HG03457 (cell line): ENCODE data around the gene KCNAB1.
A peak's percentile ranks its signal among the peaks of the same experiment; 100 is the strongest.
"Not testable (repeated sequence)": the region's sequence is repeated elsewhere in the genome, so short reads cannot be mapped to it uniquely, and the experiment has no call there.

Experiments used
- ATAC-seq: cut with Tn5 transposase; IDR thresholded peaks from one replicate; pipeline ENCODE4 v1.9.1; 2021; ENCODE audit warnings: moderate number of reproducible peaks; ENCODE audit not compliant: unreplicated experiment

The KCNAB1 gene

DNA sequence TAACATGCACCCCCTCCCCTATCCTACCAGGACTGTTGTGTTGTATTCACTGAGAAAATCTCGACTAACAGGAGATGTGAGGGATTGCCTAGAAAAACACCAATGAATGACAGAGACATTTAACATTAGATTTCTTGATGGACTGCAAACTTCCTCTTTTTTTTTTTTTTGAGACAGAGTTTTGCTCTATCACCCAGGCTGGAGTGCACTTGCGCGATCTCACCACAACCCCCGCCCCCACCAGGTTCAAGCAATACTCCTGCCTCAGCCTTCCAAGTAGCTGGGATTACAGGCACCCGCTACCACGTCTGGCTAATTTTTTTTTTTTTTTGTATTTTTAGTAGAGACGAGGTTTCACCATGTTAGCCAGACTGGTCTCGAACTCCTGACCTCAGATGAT, 17.0 kb downstream of the KCNAB1 start:
- not testable (repeated sequence) for ATAC-seq

DNA sequence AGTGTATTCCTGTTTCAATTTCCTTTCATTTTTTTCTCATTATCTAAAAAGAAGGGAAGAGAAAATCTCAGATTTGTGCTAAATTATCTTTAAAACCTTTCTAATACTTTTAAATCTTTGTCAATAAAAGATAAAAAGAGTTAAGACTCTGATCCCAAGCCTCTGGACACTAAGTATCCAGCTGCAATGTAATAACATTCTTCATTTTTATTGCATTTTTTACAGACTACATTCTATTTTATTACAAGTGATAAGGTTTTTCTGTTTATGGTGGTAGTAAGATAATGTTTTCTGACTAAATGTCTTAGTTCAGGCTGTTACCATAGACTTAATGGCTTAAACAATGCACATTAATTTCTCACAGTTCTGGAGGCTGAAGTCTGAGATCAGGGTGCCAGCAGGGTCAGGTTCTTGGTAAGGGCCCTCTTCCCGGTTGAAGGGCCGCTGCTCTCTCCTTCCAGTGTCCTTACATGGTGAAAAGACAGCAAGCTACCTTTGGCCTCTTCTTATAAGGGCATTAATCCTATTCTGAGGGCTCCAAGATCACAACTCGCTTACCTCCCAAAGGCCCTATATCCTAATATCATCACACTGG, 19.7 kb downstream of the KCNAB1 start:
- ATAC-seq = no peak

DNA sequence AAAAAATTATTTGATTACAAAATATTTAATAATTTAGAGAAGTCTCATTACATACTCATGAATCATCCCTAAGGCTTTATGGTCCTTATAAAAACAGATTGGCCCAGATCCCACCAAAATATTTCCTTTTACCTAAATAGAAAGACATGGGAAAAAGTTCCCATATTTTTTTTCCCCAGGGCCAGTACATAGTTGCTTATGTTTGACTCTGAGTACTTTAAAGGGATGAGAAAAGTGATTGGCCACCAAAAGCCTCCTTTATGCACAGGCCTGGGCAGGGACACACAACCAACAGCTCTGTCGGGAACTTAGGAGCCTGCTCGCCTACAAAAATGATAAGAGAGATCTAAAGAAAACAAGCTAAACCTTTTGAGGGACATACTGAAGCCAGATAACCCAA, 22.3 kb downstream of the KCNAB1 start:
- no peak for ATAC-seq

DNA sequence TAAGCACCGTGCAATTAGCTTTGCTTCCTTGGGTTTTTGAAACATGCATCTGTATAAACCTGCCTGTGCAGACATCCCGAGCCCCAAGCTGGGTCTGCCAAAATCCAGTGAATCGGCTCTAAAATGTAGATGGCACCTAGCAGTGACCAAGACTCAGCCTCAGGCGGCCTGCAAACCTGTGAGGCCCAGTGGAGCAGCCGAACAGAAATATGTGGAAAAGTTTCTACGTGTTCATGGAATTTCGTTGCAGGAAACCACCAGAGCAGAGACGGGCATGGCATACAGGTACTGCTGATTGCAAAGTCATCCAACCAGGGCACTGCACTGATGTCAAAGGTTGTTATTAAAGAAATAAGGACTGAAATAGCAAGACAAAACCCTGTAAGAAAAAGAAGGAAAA, 22.8 kb downstream of the KCNAB1 start:
- no peak for ATAC-seq

DNA sequence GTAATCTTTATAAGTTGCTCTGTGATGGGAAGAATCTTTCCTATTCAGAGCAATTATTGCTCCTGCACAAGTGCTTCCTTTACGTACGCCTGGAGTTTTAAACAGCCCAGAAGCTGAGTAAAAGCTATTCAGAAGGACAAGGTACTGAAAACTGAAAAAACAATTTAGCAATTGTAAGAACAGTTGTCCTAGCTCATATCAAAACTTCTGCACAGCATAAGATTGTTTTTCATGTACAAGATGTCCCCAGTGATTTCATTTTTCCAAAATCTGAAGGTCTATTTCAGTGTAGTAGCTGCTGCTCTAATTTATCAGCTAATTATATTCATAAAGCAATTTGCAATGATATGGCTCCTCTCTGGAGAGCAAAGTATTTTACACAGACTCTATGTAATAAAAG, 23.7 kb downstream of the KCNAB1 start:
- no peak for ATAC-seq

DNA sequence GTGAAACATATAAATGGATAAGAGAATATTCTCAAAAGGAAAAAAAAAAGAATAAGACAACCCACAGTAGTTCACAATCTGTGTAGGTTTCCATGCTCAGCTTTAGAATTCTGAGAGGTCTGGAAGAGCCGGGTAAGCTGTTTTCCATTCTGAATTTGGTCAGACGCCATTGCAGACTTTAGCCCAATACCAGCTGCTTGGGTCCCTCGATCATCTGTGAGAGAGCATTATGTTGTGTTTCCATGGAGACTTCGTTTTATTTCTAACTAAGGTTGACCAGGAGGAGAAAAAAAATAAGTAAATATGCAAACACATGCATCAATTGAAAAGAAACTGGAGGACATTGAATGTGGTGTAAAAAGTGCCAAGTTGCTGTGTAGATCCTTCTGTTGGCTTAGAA, 25.5 kb downstream of the KCNAB1 start:
- no peak for ATAC-seq

DNA sequence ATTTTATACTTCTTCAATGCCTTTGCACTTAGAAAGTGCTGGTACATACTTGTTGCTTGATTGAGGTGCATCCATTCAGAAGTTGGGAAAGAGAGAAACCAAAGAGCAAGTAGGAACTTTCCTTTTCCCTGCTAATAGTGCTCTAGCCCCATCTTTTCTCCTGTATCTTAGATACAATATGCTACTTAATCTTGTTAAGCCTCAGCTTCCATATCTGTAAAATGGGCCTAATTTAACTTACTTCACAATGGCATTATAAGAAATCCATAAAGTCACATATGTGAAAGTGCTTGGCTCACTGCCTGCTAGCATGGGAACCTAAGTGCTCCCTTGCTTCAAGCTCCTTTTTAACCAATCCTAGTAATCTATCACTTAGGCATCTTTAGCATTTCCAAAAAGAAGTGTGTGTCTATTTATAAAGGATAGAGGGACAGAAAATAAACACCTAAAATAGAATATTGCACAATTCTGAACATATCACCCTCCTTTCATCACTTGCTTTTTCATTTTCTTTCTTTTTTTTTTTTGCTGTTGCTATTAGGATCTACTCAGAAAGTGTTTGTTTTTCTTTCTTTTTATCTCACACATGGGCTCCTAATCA, 28.1 kb downstream of the KCNAB1 start:
- no peak for ATAC-seq

DNA sequence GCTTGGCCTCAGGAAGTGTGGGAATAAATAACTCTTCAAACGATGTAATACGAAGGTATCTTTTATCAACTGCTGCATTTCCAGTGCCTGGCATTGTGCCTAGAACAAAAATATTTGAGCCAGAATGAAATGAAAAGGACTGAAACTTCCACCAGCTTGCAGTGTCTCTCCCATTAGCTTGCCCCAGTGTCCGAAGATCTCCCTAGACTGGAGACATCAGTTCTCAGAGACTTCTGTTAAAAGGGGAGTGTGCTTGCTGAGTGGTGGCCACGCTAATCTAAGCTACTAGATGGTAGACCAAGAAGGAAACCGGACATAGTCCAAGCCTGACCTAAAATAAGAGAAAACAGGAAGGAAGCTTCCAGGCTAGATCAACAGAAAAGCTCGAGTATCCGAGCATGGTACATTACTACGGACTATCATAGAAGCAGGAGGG, 28.6 kb downstream of the KCNAB1 start:
- no peak for ATAC-seq

DNA sequence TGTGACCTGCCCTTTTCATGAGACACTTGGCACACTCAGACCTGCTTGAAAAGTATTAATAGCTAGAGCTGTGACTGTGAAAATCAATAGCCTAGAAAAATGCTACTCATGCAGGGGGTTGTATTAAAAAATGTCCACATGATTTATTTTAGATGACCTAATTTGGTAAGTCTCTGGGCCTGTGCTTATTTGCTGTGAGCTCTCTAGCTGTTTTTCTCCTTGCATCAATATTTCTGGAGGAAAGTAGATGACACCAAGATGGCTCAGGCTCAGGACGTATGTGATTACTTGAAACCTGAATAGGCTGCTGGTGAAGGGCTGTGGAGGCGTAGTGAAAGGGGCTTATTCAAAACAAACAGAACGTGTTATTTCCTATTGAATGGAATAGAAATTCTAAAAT, 29.5 kb downstream of the KCNAB1 start:
- ATAC-seq = no peak

DNA sequence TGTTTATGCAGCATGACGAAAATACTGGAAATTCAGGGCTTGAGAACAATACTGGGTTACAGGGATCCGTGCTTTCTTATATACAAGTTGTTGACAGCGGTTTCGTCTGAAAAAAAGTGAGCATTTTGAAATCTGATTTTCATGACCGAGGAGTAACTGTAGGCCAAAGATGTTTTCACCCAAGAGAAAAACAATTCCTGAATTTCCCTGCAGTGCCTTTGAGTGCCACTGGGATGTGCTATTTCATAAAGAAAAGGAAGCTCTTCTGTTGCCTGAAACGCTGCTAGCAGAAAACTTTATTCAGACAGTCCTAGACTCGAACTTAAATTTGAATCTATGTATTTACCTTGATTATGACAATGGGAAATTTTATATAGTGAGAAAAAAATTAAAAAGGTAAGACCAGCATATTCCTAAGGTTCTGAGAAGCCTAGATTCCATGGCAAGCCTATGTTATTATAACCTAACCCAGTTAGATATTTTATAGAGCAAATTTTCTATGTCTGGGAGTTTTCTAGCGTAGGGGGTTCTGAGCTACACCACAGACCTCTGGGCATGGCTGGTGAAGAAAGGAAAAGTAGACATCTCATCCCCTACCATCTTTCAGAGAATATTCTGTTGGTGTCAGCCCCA, 30.2 kb downstream of the KCNAB1 start:
- ATAC-seq = no peak

DNA sequence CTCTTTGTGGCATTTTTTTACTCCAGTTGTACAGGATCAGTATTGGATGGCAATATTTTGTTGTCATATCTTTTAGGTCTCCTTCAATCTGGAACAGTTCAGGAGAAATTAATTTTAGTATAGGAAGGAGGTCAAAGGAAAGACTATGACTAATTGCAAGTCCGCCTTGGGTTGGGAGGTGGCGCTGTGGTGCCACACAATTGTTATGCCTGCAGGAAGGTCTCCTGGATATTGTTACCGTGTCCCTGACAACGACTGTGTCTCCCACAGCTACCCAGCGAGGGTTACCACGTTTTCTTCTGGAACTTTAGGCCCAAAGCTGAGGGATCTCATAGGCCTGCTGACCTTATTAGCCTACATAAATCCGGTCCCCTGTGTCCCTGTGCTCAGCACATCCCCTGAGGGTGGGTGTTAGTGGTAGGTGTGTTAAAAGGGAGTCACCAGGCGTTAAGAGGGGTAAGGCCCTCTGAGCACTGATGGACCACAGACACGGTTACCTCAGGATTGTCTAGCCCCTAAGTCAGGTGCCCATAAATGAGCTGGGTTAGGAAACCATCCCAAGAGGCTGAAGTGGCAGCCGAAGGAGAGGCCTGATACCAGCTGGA, 31.5 kb downstream of the KCNAB1 start:
- peak; percentile 49 for ATAC-seq

DNA sequence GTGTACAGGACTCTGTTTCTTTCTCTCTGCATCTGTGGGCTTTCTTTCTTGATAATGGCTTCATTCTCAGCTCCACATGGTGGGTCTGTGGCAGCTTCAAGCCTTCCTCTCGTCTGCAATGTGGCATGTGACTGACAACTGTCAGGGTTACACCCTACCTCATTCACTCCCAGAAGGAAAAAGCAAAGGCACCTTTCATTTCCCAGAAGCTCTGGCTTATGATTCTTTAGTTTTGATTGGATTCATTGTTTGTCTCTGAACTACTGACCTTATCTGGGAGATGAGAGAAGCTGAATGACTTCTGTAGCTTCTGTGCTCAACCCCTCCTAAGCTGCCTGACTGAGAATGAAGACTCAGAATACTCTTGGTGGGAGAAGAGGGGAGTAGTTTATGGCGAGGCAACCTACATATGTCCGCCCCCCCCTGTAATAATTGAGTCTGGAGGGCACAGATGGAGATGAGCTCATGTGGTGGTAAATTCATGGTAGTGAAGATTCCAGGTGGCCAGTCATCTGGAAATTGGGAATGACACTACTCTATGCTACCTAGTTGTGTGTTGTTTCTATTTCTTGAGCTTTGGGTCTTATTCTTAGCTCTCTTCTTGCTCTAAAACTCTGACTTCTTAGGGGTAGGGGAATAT, 38.4 kb downstream of the KCNAB1 start:
- no peak for ATAC-seq

DNA sequence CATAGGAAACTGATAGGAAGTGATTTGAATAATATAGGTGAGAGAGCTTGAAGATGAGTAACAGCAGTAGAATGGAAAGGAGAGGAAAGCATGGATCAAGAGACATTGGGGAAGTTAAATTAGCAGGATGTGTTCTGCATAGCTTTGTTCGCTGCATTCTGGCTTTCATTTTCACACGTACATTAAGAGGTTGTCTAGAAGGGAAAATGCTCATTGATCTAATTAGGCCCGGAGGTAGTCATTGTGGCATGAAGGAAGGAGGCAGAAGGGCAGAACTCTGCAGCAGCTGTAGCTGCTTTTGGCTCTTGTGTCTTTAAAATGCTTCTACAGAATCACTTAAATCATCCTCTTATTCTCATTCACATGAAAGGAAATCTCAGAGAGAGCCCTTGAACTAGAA, 40.3 kb downstream of the KCNAB1 start:
- ATAC-seq = peak; percentile 78

DNA sequence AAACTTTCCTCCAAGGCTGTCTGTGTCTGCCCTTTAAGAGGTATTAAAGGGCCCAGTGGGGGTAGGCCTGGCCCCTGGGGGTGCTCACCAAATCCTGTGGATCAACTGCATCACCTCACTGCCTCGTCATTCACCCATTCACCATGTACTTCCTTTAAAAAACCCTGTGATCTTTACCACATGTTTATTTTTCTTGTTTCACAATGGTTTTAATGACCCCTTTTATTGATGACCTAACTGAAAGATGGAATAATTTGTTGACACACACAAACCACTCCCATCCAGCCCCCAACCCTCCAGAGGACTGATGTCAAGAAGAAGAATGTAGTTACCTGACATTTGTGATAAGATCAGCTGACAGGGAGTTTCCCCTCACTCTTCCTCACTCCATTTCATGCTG, 40.8 kb downstream of the KCNAB1 start:
- no peak for ATAC-seq

DNA sequence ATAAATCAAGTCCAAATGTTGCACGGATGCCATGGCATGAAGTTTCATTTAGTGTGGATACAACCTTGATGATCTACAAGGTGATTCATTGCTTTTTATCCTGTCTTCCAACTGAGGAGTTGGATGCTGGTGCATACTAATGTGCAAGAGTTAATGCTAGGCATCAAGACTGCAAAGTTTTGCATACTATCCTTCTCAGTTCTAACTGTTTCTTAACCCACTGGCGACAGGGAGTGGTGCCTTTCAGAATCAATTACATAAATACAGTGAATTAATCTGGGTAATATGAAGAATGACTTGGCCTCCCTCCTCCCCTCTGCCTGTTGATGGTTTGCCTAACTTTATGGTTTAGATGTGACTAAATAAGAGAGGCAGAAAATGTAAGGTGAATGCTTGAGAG, 43.5 kb downstream of the KCNAB1 start:
- ATAC-seq = no peak

DNA sequence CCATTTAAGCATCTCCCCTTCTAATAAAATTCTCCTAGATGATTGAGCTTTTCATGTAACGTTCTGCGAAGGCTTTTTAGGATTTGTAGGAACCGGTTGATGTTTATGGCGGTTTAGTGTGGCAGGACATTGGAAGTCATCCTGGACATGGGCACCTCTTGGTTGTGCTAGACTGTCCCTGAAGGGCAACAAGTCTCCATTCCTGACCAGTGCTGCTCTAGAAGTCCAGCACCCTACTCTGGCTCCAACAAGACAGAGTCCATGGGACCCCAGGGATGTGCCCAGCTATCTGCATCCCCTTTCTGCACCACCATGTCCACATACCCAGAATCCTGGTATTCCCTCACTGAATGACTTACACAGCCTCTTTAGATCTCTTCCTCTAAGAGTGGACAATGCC, 46.4 kb downstream of the KCNAB1 start:
- ATAC-seq = no peak

DNA sequence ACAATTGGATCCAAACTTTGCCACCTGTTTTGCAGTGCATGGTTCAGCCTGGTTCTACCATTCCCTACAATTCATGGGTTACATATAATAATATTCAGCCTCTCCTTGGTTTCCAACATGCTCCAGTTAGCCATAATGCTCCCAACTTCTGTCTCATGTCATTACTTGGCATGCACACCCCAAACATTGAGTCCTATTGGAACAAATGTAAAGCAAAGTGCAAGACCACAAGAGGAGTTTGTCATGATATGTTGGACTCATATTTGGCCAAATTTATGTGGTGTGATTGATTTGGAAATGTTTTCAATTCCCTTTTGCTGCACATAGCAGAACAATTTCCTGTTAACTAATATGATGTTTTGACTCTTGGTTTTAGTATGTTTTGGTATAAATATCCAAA, 50.2 kb downstream of the KCNAB1 start:
- no peak for ATAC-seq

DNA sequence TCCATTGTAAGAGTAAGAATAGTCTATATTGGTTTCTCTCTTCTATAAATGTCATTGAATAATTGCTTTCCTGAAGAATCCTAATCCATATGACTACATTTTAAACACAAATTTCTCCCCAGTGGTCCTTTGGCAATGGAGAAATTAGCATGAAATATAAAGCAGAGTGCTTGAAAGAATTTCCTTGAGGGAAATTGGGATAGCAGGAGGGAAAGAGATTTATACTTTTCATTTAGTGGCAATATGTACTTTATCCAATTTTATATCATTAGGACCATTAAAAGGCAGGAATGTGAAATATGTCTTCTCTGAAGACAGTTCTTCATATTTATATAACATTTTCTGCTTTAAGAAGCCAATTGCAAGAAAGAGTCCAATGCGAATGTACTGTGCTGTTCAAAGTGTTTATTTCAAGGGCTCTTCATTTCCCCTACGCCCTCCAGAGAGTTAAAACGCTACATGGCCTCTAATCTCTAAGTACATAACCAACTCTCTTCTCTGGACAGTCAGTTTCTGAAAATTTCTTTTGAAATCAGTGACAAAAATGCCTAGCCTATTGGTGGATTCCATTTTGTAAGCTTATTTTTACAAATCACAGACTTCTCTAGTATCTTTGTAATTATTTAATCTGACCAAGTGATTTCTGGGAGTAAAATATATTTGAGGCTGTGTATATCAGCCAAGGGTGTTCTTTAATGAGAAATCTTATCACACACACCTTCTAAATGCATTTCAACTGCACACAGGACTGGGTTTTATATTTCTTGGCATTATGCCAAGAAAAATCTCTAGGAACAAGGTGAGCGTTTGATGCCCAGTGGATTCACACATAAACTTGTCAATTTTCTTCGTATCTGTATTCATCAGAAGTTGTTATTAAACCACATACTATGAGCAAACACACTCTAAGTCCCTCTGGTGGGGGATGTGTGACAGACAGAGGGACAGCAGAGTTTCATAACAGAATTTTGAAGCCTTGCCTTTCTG, 51.2 kb downstream of the KCNAB1 start:
- no peak for ATAC-seq

DNA sequence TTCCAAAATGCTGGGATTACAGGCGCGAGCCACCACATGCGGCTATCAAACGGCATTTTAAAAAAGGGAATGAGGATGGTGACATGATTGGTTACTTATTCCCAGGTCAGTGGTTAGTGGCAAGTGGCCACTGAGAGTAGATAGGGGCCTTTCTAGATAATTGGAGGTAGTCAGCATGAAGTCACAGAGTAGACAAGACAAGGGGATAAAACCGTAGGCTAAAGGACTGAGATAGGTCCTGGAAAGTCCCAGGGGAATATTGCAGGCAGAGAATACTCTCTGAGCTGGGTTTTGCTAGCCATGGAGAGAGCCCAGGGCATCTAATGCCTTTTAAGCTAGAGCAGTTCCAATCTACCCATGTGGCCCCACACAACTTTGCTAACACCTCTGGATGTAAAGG, 52.2 kb downstream of the KCNAB1 start:
- no peak for ATAC-seq

DNA sequence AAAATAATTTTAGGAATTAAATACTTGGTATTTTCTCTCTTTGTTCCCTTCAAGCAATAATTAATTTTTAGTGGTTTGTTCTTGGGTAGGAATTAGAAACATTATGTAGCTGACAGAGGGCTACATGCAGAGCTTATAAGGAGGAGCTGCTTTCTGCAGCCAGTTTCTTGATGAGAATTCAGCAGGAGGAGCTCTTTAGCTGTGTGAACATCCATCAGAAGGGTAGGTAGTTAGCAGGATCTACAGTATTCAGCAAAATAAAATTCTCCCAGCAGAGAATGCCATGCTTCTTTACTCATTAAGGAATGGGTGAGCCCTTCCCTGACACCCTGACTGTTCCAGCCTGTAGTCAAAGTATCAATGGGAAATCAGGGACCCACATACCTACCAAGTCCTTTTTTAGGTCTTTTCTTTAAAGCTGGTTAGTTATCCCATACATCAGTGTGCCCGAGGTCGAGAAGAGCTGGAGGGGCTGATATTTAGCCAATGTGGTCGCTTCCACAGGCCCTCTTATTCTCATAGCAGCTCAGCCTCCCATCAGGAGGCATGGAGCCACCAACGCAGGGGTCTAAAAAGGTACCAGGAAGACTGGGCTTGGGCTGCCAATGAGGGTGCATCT, 54.0 kb downstream of the KCNAB1 start:
- no peak for ATAC-seq
